B cell (primary cell): Measurements from ENCODE around the gene SUSD3. TPM values are rescaled to one million over a fixed set of nuclear protein-coding genes. Genes with fewer than 3 reads are reported as not detected.

Experiments
- ATAC-seq: fragments of 200-7000 bp; cut with Tn5 transposase; one replicate; pipeline ENCODE4 v1.10.0; 2021; ENCODE audit warnings: low read depth, mild to moderate bottlenecking, moderate number of reproducible peaks, moderate library complexity
- CTCF ChIA-PET: fragments of 350-600 bp; sonication (Branson Sonifier 250); formaldehyde crosslinking; loops from one replicate; lab custom pipeline; 2021; ENCODE audit warnings: antibody characterized with exemption, inconsistent platforms; lab: Charles Lee
- POLR2A ChIA-PET: fragments of 350-600 bp; sonication (Branson Sonifier 250); formaldehyde crosslinking; loops from one replicate; lab custom pipeline; 2021; ENCODE audit warnings: antibody characterized with exemption; lab: Charles Lee
- DNase-seq: peaks from one replicate; pipeline ENCODE4 v3.0.0; 2013
- H2AFZ ChIP-seq: 2 replicates; pipeline ENCODE4 v1.6.1; 2012; ENCODE audit warnings: mild to moderate bottlenecking, low read depth, low read length; ENCODE audit not compliant: insufficient read depth, poor library complexity, severe bottlenecking
- H3K27ac ChIP-seq, 2 donors: 1 replicate in 1 of 2; 2 replicates in 1 of 2; pipeline ENCODE4 v1.5.1; 2012 to 2013; ENCODE audit warnings: low read length in 2 of 2, mild to moderate bottlenecking in 2 of 2, moderate library complexity in 1 of 2
- H3K27me3 ChIP-seq, 4 experiments: fragments of 200-600 bp in 1 of 4; sonication (generic) in 1 of 4; replicated peaks in 1 of 4; 1 replicate in 2 of 4; 2 replicates in 2 of 4; pipeline versions ENCODE4 v1.6.1 to v1.7.0; 2013 to 2016; ENCODE audit warnings: low read length in 3 of 4, mild to moderate bottlenecking in 2 of 4, mixed read lengths in 1 of 4, moderate library complexity in 1 of 4; ENCODE audit not compliant: insufficient read depth in 4 of 4, control insufficient read depth in 3 of 4; ENCODE audit errors: control extremely low read depth in 1 of 4
- H3K36me3 ChIP-seq, 2 experiments: replicated peaks in 1 of 2; 1 replicate in 1 of 2; 2 replicates in 1 of 2; pipeline versions ENCODE4 v1.6.1 to v1.7.1; 2013; ENCODE audit warnings: low read length in 1 of 2; ENCODE audit not compliant: insufficient read depth in 2 of 2, control insufficient read depth in 1 of 2; ENCODE audit errors: control extremely low read depth in 1 of 2, extremely low read depth in 1 of 2
- H3K4me1 ChIP-seq, 2 donors: fragments of 200-600 bp in 1 of 2; sonication (generic) in 1 of 2; 1 replicate in 1 of 2; 2 replicates in 1 of 2; pipeline versions ENCODE4 v1.5.1 to v1.6.1; 2013 to 2017; ENCODE audit warnings: low read length in 2 of 2; ENCODE audit not compliant: control insufficient read depth in 2 of 2, insufficient read depth in 2 of 2
- H3K4me2 ChIP-seq: replicated peaks from 2 replicates; pipeline ENCODE3; 2012; ENCODE audit warnings: mild to moderate bottlenecking, low read depth, low read length; ENCODE audit not compliant: poor library complexity, severe bottlenecking
- H3K4me3 ChIP-seq, 5 experiments: fragments of 200-600 bp in 1 of 5; sonication (generic) in 1 of 5; 1 replicate in 3 of 5; 2 replicates in 2 of 5; pipeline versions ENCODE4 v1.5.1 to v1.7.0; 2011 to 2016; ENCODE audit warnings: low read length in 4 of 5, mild to moderate bottlenecking in 4 of 5, low read depth in 2 of 5, control low read depth in 1 of 5, moderate library complexity in 1 of 5; ENCODE audit not compliant: insufficient read depth in 1 of 5; ENCODE audit errors: control extremely low read depth in 1 of 5, extremely low read depth in 1 of 5
- H3K79me2 ChIP-seq: fragments of 200-600 bp; sonication (generic); one replicate; pipeline ENCODE4 v1.6.0; 2016; ENCODE audit warnings: low read length; ENCODE audit not compliant: control insufficient read depth, insufficient read depth
- H3K9ac ChIP-seq: fragments of 200-600 bp; sonication (generic); 2 replicates; pipeline ENCODE4 v1.6.1; 2017; ENCODE audit warnings: mild to moderate bottlenecking, low read length, moderate library complexity
- H3K9me3 ChIP-seq, 3 donors: one replicate each; pipeline versions ENCODE4 v1.6.1 to v1.7.1; 2013; ENCODE audit warnings: low read length in 2 of 3; ENCODE audit not compliant: control insufficient read depth in 2 of 3, insufficient read depth in 1 of 3; ENCODE audit errors: control extremely low read depth in 1 of 3
- H4K20me1 ChIP-seq: 2 replicates; pipeline ENCODE4 v1.6.0; 2012; ENCODE audit warnings: mild to moderate bottlenecking, low read length; ENCODE audit not compliant: insufficient read depth, control insufficient read depth, poor library complexity, severe bottlenecking
- H3K27ac Mint-ChIP-seq: one replicate; pipeline ENCODE4 v1.8.0; 2021; ENCODE audit warnings: mixed read lengths
- H3K27me3 Mint-ChIP-seq: one replicate; pipeline ENCODE4 v1.8.0; 2021; ENCODE audit warnings: mixed read lengths
- H3K4me1 Mint-ChIP-seq: one replicate; pipeline ENCODE4 v1.8.0; 2021; ENCODE audit warnings: mixed read lengths
- H3K4me3 Mint-ChIP-seq: one replicate; pipeline ENCODE4 v1.8.0; 2021; ENCODE audit warnings: mixed read lengths
- H3K9me3 Mint-ChIP-seq: one replicate; pipeline ENCODE4 v1.8.0; 2022; ENCODE audit warnings: mixed read lengths; ENCODE audit not compliant: insufficient read depth
- CTCF ChIP-seq: fragments of 200-600 bp; IDR thresholded peaks from one replicate; pipeline ENCODE4 v1.8.0; 2022; ENCODE audit warnings: antibody characterized with exemption, mild to moderate bottlenecking
- EZH2 ChIP-seq: IDR thresholded peaks from 2 replicates; pipeline ENCODE4 v1.6.1; 2012; ENCODE audit warnings: borderline replicate concordance, low read depth, mild to moderate bottlenecking, moderate library complexity, low read length; ENCODE audit not compliant: insufficient read depth, poor library complexity, severe bottlenecking
- WGBS: methylation state at CpG from one replicate; pipeline ENCODE4 v1.1.5; 2013; ENCODE audit warnings: missing lambda C conversion rate; ENCODE audit not compliant: insufficient coverage; 5-methylcytosine and 5-hydroxymethylcytosine counted together
- intact Hi-C: fragments of 100-400 bp; cut with micrococcal nuclease; formaldehyde crosslinking; loops from one replicate; pipeline ENCODE4 v1.10.0; 2022
- polyA plus RNA-seq: library from polyadenylated mRNA; depleted of rRNA; stranded (reverse); fragments of >200 nt; gene quantifications from 2 replicates; pipeline ENCODE4 v1.2.3, GENCODE V29; 2012
- total RNA-seq, 2 donors: library from RNA; stranded (reverse); fragments of 120-200 nt in 1 of 2; gene quantifications; 1 replicate in 1 of 2; 2 replicates in 1 of 2; pipeline versions ENCODE4 v1.2.3 to v1.2.4, GENCODE V29; 2013 to 2022

The SUSD3 gene
- total and polyA plus RNA-seq, 2 donors (not counting 1 experiment from before 2014, with no cell fraction given): 41.0 to 85.0 TPM

GRCh38 chr9:93090091-93090655, 31.7 kb downstream of the SUSD3 start:
- DNase-seq (no peak), ATAC-seq (no peak)
- H3K9ac ChIP-seq: no peak overlapping the region
- H3K4me3 ChIP-seq: no peak overlapping the region
- ChIA-PET CTCF (interaction anchor here (0.7 to 0.9 kb wide), 3 partner anchors 15 to 123 kb away, joined by 3 to 4 read pairs (median 4); no protein-coding TSS in a partner anchor), POLR2A (interaction anchor here (1.1 kb wide), 1 partner anchor 62 kb away, joined by 7 read pairs; no protein-coding TSS in a partner anchor)
- Mint-ChIP-seq H3K4me3 (no peak overlapping the region), H3K27ac (peak overlapping the region; percentile 64), H3K27me3 (no peaks in the 10 kb centered on the region), H3K9me3 (peaks cover 5% of the 10 kb centered on the region), H3K4me1 (peaks cover 52% of the 10 kb centered on the region)
- peaks cover 0 to 23% (median 0%) of the 10 kb centered on the region in 3 donors for H3K9me3 ChIP-seq
- WGBS: 91% methylated on average over 4 of the region's 8 CpGs
- peaks cover 4 to 19% of the 10 kb centered on the region in 2 experiments for H3K36me3 ChIP-seq
- no peak overlapping the region for H3K4me2 ChIP-seq
- no peaks in the 10 kb centered on the region for H4K20me1 ChIP-seq
- TF ChIP-seq CTCF (no peak), EZH2 (no peak)
- H2AFZ ChIP-seq: no peak overlapping the region
- no peak overlapping the region for H3K27ac ChIP-seq
- no peaks in the 10 kb centered on the region for H3K79me2 ChIP-seq
- intact Hi-C loops: loop anchor here (10.0 kb wide), 1 partner anchor 975 kb away; the partner anchor contains the start of gene SPTLC1
- H3K4me1 ChIP-seq: peaks cover 48% of the 10 kb centered on the region in 2 donors
- no peaks in the 10 kb centered on the region for H3K27me3 ChIP-seq

GRCh38 chr9:93091056-93091452, 32.6 kb downstream of the SUSD3 start:
- no peaks in the 10 kb centered on the region for H3K27me3 Mint-ChIP-seq
- ATAC-seq (no peak), DNase-seq (no peak)
- ChIA-PET CTCF (interaction anchor here (1.6 kb wide), 1 partner anchor 18 kb away, joined by 3 read pairs; no protein-coding TSS in a partner anchor), POLR2A (interaction anchor here (0.6 kb wide), 1 partner anchor 1030 kb away, joined by 5 read pairs; no protein-coding TSS in a partner anchor)
- Histone ChIP-seq H3K27me3 (no peaks in the 10 kb centered on the region), H3K9me3 (peaks cover 0 to 14% (median 0%) of the 10 kb centered on the region in 3 donors), H3K4me1 (peaks cover 49% of the 10 kb centered on the region in 2 donors), H3K4me3 (no peak overlapping the region), H3K79me2 (no peaks in the 10 kb centered on the region), H4K20me1 (no peaks in the 10 kb centered on the region), H3K9ac (no peak overlapping the region), H2AFZ (no peak overlapping the region), H3K4me2 (no peak overlapping the region), H3K27ac (no peak overlapping the region), H3K36me3 (peaks cover 0 to 11% of the 10 kb centered on the region in 2 experiments)
- intact Hi-C loops: loop anchor here (10.0 kb wide), 1 partner anchor 976 kb away; the partner anchor contains the start of gene SPTLC1
- H3K4me1 Mint-ChIP-seq: peaks cover 53% of the 10 kb centered on the region
- WGBS: 83% methylated on average over 4 of the region's 4 CpGs
- H3K4me3 Mint-ChIP-seq: peak overlapping the region; percentile 27
- H3K9me3 Mint-ChIP-seq: peaks cover 5% of the 10 kb centered on the region
- no peak for TF ChIP-seq CTCF
- no peak for TF ChIP-seq EZH2
- H3K27ac Mint-ChIP-seq: peak overlapping the region; percentile 95
